Astrocyte of the hippocampus (primary cell): ENCODE results near the gene CHCHD3.

ENCODE experiments used
- DNase-seq: peaks from one replicate; pipeline ENCODE4 v3.0.0; 2011; ENCODE audit warnings: low read depth, low spot score

The CHCHD3 gene

GRCh38 chr7:132777414-132777813 is 304.5 kb downstream of the CHCHD3 start:
- DNase-seq = no peak

DNA sequence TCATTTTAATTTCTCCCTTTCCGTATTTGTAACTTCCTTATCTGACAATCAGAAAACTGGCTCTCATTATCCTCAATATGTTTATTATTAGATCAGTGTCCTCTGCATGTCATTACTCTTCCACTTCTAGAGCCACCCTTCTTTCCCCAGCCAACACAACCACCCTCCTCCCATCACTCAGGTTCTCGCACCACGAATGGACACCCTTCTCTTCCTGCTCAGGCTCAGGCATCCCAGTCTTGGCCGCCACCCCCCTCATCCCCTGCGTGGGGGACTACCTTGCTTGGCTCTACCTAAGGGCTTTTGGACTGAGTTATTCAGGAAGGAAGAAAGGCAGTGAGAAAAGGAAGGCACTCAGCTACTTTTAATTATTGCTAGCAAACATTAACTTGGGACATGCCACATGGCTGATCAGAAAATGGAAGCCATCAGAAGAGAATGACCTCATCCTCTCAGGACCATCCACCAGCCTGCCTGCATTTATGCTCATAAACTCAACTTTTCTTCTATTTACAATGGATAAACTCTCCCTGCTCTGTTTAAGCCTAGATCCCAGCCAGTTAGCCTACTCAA is 305.8 kb downstream of the CHCHD3 start:
- DNase-seq = no peak

- DNase-seq = no peak
Measured at GRCh38 chr7:132773527-132773956, 308.3 kb downstream of the CHCHD3 start.

- DNase-seq = no peak
Measured at GRCh38 chr7:132771301-132771730, 310.6 kb downstream of the CHCHD3 start.

GRCh38 chr7:132770055-132770454 is 311.8 kb downstream of the CHCHD3 start:
- DNase-seq = no peak

DNA sequence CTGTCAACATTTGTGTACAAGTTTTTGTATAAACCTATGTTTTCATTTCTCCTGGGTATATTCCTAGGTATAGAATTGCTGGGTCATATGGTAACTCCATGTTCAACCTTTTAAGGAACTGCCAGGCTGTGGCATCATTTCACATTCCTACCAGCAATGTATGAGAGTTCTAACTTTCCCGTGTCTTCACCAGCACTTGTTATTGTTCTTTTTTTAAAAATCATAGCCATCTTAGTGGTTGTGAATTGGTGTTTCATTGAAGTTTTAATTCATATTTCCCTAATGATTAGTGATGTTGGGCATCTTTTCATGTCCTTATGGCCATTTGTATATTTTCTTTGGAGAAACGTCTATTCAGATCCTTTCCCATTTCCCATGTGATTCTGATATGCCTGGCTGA is 312.6 kb downstream of the CHCHD3 start:
- no peak for DNase-seq

- no peak for DNase-seq
Measured at GRCh38 chr7:132768099-132768498, 313.8 kb downstream of the CHCHD3 start.

DNA sequence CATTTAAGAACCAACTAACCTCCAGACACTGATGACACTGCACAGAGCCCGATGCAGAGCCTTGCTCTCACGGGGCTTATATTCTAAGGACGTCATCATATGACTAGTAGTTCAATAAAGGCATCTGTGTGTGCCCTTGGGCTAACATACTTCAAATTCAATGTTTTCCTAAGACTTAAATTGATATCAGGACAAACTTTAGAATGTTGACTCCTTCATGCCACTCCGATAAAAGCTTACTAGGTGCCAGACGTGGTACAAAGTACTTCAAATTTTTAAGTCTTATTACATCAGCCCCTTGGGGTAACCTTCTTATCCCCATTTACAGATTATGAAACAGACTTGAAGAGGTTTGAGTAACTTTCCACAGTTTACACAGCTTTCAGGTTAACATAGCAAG is 314.5 kb downstream of the CHCHD3 start:
- DNase-seq = no peak

DNA sequence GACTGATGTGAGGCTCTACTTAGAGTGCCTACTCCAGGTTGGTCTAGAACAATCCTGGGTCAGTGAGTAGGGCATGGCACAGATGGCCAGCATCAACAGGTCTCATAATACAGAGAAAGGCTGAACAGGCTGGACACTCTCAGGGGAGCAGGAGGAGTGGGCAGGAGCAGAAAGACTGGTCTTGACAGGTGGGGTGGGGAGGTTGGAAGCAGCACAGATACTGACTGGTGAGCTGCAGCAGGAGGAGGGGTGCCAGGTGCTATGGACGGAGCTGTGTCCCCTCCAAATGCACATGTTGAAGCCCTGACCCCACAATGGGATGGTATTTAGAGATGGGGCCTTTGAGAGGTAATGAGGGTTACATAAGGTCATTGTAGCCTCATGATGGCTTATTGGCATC is 315.2 kb downstream of the CHCHD3 start:
- no peak for DNase-seq

DNA sequence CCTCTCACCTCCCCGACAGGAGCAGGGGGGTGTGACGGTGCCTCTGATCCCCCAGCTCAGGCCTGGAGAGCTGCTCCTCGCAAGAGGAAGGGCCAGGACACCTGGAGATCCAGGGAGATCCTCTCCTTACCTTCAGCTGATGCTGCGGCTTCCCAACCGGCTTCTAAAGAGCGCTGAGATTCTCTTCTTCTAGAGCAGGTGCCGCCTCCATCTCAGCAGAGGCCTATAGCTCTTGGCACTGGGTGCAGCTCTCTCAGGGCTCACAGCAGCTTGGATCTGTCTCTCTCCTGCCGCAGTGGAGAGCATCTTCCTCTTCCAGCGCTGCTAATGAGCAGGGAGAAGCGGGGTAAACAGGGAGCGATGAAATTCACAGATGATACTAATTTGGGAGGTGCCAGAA is 316.0 kb downstream of the CHCHD3 start:
- no peak for DNase-seq

DNA sequence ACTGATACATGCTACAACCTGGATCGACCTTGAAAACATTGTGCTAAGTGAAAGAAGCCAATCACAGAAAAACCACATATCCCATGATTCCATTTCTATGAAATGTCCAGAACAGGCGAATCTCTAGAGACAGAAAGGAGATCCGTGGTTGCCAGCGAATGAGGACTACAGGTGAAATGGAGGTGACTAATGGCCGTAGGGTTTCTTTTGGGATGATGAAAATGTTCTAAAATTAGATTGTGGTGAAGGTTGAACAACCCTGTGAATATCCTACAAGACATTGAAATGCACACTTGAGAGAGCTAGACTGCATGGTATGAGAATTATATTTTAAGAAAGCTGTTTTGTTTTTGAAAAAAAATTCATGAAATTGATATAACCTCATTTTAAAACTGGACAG is 317.1 kb downstream of the CHCHD3 start:
- no peak for DNase-seq

DNA sequence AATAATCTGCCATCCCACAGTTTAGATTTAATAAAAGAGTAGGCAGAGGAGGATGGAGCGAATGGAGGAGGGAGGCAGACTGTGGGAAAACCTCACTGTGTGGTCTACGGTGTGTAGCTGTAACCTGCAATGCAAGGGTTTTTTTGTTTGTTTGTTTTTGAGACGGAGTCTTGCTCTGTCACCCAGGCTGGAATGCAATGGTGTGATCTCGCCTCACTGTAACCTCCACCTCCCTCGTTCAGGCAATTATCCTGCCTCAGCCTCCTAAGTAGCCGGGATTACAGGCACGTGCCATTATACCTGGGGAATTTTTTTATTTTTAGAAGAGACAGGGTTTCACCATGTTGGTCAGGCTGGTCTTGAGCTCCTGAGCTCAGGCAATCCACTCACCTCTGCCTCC is 321.0 kb downstream of the CHCHD3 start:
- DNase-seq = no peak

- DNase-seq = no peak
Measured at GRCh38 chr7:132760244-132760623, 321.7 kb downstream of the CHCHD3 start.

DNA sequence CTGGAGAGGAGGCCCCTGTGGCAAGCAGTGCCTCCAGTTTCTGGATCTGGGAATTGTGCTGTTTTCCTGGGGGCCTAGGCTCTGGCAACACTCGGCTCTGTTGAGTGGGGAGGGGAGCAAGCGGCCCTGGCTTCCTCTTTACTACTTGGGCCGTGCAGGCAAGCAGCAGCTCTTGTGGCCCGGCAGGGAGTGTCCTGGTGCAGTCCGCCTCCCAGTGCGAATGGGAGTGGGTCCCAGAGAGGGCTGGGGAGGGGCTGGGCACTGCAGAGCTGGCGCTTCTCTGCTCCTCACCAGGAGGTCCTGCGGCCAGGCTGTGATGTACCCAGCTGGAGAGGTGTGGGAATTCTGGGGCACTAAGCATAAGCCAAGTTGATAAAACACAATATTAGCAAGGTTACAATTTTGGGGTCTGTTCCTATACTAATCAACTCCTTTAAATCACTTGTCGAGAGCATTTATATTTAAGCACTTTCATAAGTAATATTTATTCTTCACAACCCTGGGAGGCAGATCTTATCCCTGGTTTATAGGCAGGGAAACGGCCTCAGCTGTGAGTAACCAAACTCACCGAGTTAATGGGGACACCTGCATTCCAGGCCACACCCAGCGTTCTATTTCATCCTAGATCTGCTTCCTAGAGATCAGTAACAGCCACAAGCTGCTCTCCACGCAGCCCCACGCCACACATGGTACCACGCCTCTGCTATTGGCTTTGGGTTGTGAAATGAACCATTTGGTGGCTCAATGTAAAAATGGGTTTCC is 322.2 kb downstream of the CHCHD3 start:
- DNase-seq = no peak

DNA sequence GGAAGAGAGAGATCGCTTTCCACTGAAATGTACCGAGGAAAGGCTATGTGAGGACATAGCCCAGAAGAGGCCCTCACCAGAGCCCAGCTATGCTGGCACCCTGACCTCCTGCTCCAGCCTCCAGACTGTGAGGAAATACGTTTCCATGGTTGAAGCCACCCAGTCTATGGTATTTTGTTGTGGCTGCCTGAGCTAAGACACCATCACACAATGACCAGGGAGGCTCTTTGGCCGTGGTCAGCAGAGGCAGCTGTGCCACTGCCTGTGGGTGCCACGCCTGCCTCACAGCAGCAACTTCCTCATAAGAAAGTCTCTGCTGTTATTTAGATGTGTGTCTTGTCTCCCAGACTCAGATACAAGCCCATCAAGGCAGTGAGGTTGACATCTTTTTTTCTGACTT is 322.9 kb downstream of the CHCHD3 start:
- DNase-seq = no peak

DNA sequence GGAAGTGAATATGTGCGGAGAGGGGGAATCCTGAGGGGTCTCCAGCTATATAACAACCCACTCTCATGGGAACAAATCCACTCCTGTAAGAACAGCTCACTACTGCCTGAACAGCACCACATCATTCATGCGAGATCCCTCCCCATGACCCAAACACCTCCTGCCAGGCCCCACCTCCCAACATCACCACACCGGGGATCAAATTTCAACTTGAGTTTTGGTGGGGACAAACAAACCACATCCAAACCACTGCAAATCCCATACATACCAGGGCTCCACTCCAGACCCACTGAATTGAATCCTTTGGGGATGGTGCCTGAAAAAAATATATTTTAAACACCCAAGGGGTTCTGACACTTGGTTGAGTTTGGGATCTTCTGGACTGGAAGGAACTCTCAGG is 324.1 kb downstream of the CHCHD3 start:
- DNase-seq = peak; percentile 77

DNA sequence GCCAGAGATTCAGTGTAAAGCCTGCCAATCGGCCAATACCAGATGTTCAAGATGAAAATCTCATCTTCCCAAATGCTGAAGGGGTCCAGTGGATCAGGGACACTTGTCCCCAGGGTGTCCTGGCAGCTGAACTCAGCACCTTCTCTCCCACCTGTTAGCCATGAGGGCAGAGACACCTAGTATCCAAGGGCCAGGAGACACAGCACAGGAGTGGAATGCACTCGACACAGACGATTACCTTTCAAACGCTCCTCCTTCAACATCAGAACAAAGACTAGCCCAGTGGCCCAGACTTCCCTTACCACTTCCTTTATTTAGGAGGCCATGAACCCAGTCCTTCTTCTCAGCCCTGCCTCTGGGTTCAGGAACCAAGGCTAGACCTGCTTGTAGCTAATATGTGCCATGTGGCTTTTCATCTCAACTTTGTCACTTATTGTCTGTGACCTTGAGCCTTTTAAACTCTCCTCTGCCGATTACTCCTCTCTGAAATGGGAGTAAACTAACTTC is 325.4 kb downstream of the CHCHD3 start:
- no peak for DNase-seq

GRCh38 chr7:132755538-132756483 is 326.1 kb downstream of the CHCHD3 start:
- DNase-seq = peak; percentile 72

GRCh38 chr7:132752431-132752830 is 329.5 kb downstream of the CHCHD3 start:
- peak; percentile 81 for DNase-seq

DNA sequence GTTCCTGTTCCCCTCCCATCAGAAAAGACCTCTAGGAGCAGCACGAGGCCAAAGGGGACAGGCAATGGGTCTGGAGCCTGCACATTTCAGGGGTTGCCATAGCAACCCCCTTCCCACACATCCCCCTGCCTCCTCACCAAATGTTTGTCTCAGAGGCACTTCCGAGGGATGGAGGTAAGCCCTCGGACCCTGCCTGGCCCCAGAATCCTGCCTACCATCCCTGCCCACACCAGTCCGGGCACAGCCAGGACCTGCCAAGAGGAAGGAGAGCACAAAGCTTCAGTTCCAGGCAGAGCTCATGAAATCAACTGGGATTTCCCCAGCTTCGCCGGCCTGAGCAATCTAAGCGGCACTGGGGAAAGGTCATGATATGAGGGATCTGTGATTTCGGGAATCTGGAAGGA is 330.6 kb downstream of the CHCHD3 start:
- no peak for DNase-seq

DNA sequence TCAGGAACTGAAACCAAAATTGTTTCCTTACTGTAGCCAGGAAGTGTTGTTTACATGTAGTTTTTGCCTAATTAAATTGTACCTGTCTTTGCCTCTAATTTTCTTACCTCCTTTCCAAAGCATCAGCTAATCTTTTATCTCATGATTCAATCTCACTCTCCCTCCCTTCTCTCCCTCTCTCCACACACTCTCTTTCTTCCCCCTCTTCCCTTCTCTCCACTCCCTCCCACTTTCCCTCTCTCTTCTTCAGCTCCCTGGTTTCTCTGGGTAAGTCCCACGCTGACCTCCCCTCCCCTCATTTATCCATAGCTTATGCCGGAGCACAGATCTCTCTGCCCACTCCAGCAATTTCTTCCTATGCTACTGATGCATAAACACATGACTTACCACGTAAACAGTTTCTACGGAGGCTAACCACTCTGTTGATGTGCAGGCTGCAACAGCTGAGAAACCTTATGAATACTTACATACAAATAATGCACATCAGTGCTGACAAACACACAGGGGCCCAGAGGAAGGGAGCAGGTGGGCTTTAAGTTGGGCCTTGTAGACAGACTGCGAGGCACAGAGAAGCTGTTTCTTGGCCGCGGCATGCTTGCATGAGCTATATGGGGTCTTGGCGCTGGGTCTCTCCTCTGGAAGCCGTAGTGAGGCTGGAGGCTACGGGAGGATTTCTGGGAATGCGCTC is 331.2 kb downstream of the CHCHD3 start:
- peak; percentile 41 for DNase-seq

- no peak for DNase-seq
Measured at GRCh38 chr7:132750096-132750495, 331.8 kb downstream of the CHCHD3 start.
